GM19452 (cell line): ENCODE data around the gene DUSP1.
"Not testable (repeated sequence)": the region's sequence is repeated elsewhere in the genome, so short reads cannot be mapped to it uniquely, and the experiment has no call there.

Experiments
- ATAC-seq: cut with Tn5 transposase; IDR thresholded peaks from one replicate; pipeline ENCODE4 v1.9.1; 2021; ENCODE audit not compliant: unreplicated experiment

The DUSP1 gene, protein sequence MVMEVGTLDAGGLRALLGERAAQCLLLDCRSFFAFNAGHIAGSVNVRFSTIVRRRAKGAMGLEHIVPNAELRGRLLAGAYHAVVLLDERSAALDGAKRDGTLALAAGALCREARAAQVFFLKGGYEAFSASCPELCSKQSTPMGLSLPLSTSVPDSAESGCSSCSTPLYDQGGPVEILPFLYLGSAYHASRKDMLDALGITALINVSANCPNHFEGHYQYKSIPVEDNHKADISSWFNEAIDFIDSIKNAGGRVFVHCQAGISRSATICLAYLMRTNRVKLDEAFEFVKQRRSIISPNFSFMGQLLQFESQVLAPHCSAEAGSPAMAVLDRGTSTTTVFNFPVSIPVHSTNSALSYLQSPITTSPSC

DNA sequence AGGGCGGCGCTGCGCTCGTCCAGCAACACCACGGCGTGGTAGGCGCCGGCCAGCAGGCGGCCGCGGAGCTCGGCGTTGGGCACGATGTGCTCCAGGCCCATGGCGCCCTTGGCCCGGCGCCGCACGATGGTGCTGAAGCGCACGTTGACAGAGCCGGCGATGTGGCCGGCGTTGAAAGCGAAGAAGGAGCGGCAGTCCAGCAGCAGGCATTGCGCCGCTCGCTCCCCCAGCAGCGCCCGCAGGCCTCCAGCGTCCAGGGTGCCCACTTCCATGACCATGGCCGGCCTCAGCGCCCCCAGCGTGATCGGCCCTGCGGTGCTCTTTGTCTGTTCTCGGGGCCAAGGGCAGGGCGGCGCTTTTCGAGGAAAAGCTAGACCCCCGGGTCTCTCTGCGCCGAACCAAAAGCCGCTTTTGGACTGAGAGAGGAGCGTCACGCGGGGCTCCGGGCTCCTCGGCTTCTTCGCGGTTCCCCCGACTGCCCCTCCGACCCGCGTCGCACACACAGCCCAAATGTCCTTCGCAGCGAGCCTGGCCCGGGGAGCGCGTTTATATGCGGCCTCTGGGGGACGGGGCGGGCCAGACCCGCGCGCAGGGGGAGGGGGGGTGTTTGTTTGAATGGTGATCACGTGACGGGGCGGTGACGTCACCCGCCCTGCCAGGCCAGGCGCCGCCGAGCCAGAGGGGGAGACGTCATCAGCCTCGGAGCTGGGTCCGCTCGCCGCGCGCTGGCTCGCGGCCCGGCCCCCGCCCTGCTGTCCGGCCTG lies at the start of gene DUSP1:
Gene DUSP1, minus strand, starts transcription at position 521 of the 764 bp plus-strand sequence. Its CDS starts 243 bp downstream, at position 278.
- ATAC-seq: peak; percentile 52

GRCh38 chr5:172820046-172820767 lies 49.2 kb upstream of the DUSP1 start:
- no peak for ATAC-seq

GRCh38 chr5:172819569-172819968 lies 48.6 kb upstream of the DUSP1 start:
- ATAC-seq: no peak

DNA sequence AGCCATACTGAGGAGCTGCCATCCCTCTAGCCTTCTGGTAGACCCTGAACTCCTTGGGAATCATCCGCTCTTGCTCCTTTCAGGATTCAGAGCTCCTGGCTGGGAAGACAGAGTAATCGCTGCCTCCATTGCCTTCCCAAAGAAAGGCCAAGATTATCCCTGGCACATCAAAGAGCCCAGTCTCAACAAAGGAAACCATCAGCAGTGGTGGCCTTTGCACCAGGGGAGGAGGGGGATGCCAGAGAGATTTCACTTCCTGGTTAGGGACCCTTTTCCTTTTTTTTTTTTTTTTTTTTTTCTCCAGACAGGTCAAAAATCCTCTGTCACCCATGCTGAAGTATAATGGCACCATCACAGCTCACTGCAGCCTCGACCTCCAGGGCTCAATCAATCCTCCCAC lies 47.1 kb upstream of the DUSP1 start:
- no peak for ATAC-seq

DNA sequence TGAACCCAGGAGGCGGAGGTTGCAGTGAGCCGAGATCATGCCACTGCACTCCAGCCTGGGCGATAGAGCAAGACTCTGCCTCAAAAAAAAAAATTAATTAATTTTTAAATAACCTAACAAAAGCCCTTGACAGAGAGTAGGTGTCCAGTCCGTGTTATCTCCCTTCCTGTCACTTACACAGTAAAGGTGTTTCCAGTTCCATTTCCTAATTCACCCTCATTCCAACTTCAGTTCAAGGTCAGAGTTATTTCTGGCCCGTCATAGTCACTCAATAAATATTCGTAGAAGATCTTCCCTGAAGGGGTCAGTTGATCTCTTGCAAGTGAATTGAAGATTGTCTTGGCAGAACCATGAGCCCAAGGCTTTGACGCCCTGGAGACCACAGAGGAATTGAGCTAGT lies 46.7 kb upstream of the DUSP1 start:
- no peak for ATAC-seq

DNA sequence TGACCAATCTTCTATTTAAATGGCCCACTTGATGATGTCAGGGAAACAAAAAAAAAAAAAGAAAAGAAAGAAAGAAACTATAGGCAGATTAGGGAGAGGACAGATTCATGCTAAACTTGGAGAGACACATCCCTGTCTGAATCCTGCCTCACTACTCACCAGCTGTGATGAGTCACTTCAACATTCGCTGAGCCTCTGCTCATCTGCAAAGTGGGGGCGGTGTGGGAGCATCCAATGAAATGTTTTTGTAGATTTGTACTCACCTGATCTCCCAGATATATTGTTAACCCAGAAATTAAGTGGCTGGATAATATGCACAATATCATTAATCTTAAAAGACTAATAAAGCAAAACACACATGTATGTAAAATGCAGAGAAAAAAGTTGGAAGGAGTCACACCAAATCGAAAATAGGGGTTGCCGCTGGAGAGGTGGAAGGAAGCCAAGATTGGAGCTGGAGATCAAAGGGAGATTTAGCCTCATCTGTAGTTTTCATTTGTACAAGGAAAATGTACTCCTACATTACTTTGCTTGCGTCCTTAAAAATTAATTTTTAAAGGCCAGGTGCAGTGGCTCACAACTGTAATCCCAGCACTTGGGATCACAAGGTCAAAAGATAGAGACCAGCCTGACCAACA lies 46.0 kb upstream of the DUSP1 start:
- ATAC-seq: no peak

- ATAC-seq: no peak
Observed at GRCh38 chr5:172815631-172816030, 44.6 kb upstream of the DUSP1 start.

DNA sequence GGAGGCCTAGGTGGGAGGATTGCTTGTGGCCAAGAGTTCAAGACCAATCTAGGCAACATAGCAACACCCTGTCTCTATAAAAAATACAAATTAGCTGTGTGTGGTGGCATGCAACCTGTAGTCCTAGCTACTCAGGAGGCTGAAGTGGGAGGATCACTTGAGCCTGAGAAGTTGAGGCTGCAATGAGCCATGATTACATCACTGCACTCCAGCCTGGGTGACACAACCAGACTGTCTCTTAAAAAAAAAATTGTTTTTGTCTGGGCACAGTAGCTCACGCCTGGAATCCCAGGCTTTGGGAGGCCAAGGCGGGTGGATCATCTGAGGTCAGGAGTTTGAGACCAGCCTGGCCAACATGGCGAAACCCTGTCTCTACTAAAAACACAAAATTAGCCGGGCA lies 40.0 kb upstream of the DUSP1 start:
- not testable (repeated sequence) for ATAC-seq

- no peak for ATAC-seq
Observed at GRCh38 chr5:172809774-172810173, 38.8 kb upstream of the DUSP1 start.

DNA sequence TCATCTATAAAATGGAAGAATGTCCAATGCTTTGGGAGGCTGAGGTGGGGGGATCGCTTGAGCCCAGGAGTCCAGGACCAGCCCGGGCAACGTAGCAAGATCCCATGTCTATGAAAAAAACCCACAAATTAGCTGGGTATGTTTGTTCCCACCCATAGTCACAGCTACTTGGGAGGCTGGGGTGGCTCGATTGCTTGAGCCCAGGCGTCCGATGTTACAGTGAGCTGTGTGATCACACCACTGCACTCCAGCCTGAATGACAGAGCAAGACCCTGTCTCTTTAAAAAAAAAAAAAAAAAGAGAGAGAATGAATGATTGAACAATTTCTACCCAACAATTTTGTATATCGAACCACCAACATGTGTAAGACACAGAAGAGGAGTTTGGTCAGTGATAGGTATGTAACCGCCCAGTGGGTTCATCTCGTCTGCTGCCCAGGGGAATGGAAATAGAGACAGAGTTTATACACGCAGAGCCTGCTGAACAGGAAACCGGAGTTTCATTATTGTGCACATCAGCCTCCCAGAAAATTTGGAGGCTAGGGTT lies 36.8 kb upstream of the DUSP1 start:
- ATAC-seq: no peak

- ATAC-seq: peak; percentile 98
Observed at GRCh38 chr5:172806897-172807672, 36.1 kb upstream of the DUSP1 start.

- no peak for ATAC-seq
Observed at GRCh38 chr5:172805736-172806255, 34.8 kb upstream of the DUSP1 start.

DNA sequence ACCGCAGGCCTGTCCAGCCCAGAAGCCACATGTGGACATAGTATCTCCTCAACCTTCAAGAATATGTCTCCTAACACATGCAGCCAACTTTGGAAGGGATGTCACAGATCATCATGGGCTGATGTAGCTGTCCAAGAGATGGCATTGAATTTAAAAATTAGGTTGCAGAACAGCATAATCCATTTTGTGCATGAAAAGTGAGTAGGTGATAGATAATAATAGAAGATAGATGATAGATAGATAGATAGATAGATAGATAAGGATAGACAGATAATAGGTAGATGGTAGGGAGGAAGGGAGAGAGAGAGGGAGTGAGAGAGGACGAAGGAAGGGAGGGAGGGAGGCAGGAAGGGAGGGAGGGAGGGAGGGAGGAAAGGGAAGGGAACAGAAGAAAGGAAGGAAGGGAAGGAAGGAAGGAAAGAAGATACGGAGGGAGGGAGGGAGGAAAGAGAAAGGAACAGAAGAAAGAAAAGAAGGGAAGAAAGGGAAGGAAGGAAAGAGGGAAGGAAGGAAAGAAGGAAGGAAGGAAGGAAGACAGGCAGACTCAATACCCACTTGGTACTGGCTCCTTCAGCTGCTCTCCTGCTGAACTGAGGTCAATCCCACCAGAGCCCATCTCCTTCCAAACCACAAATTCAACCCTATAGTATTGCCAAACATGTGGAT lies 34.2 kb upstream of the DUSP1 start:
- no peak for ATAC-seq

DNA sequence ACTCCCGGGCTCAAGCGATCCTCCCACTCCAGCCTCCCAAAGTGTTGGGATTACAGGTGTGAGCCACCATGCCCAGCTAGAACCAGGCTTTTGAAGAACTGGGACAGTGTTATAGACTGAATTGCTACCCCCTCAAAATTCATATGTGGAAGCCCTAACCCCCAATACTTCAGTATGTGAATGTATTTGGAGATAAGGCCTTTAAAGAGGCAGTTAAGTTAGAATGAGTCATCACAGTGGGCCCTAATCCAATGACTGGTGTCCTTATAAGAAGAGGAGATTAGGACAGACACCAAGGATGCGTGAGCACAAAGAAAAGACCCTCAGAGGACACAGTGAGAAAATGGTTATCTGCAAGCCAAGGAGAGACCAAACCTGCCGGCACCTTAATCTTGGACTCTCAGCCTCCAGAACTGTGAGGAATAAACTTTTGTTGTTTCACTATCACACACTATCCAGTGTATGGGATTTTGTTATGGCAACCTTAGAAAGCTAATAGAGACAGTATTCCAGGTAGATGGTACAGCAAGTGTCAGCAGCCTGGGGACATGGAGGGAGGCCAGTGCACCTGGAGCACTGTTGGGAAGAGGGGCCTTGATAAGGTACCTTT lies 31.7 kb upstream of the DUSP1 start:
- no peak for ATAC-seq

GRCh38 chr5:172802112-172802511 lies 31.1 kb upstream of the DUSP1 start:
- ATAC-seq: no peak

- ATAC-seq: no peak
Observed at GRCh38 chr5:172801179-172801671, 30.2 kb upstream of the DUSP1 start.

DNA sequence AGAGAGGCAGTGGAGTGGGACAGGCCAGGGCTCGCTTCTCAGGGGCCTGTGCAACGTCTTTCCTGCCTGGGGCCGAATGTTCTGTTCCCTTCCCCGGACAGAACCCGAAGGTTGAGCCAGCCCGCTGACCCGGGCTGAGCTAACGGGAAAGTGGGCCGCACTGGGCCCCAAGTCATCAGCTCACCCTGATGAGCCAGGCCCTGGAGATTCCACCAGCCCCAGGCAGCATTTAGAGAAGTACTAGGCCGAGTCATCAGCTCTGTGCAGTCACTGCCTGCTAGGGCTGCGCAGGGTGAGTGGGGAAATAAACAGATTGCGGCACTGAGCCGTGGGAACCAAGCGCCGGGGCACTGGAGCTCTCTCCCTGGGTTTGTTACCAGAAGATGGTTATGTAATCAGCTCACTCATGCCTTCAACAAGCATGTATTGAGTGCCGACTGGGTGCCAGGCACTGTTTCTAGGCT lies 29.1 kb upstream of the DUSP1 start:
- no peak for ATAC-seq

- no peak for ATAC-seq
Observed at GRCh38 chr5:172799416-172799815, 28.4 kb upstream of the DUSP1 start.
